Peyer's patch (tissue), 4 donors: ENCODE results near the gene PPP4R3A. TPM values are rescaled to one million over a fixed set of nuclear protein-coding genes. Genes with fewer than 3 reads are reported as not detected.

Experiments used
- DNase-seq, 3 donors: peaks; one replicate each; pipeline ENCODE4 v3.0.0-alpha.2; 2017 to 2019
- H3K27ac ChIP-seq, 4 donors: fragments of 200-600 bp; sonication (generic); one replicate each; pipeline ENCODE4 v1.5.1; 2016 to 2019
- H3K27me3 ChIP-seq, 2 donors: fragments of 200-600 bp; sonication (generic); one replicate each; pipeline ENCODE4 v1.5.1; 2019
- H3K36me3 ChIP-seq, 3 donors: fragments of 200-600 bp; sonication (generic); one replicate each; pipeline ENCODE4 v1.5.1; 2016 to 2019
- H3K4me1 ChIP-seq, 4 donors: fragments of 200-600 bp; sonication (generic); one replicate each; pipeline ENCODE4 v1.5.1; 2016 to 2019
- H3K4me3 ChIP-seq, 4 donors: fragments of 200-600 bp; sonication (generic); 1 replicate in 3 of 4; 2 replicates in 1 of 4; pipeline ENCODE4 v1.5.1; 2016 to 2019; ENCODE audit warnings: mild to moderate bottlenecking in 1 of 4
- H3K9me3 ChIP-seq, 4 donors: fragments of 200-600 bp; sonication (generic); one replicate each; pipeline ENCODE4 v1.5.1; 2016 to 2019; ENCODE audit warnings: mild to moderate bottlenecking in 1 of 4
- CTCF ChIP-seq, 6 experiments: fragments of 450-650 bp in 4 of 6; fragments of 200-600 bp in 2 of 6; sonication (generic) in 1 of 6; IDR thresholded peaks; one replicate each; pipeline ENCODE4 v1.5.1; 2017 to 2019; ENCODE audit warnings: antibody characterized with exemption in 6 of 6, mild to moderate bottlenecking in 3 of 6, moderate library complexity in 1 of 6
- POLR2A ChIP-seq, 2 donors: fragments of 450-650 bp; IDR thresholded peaks; one replicate each; pipeline ENCODE4 v1.5.1; 2017; ENCODE audit warnings: antibody characterized with exemption in 2 of 2, mild to moderate bottlenecking in 2 of 2, moderate library complexity in 2 of 2
- total RNA-seq, 4 donors: library from RNA; depleted of rRNA; stranded (reverse); fragments of >200 nt; gene quantifications; one replicate each; pipeline ENCODE4 v1.1.0, GENCODE V29; 2016

PPP4R3A gene
- total RNA-seq, 4 donors from 2014 or later, result 103 to 194 (median 116) TPM

- TF ChIP-seq POLR2A (IDR thresholded peaks at IDR 0.05), result peak; percentile 16 to 55
- TF ChIP-seq CTCF (IDR thresholded peaks at IDR 0.05), result no peak
- peak in 2 of 3 donors; percentile 62 to 69 for DNase-seq
- Histone ChIP-seq H3K9me3 (no peaks in the 10 kb centered on the region), H3K27me3 (no peaks in the 10 kb centered on the region), H3K27ac (peak overlapping the region; percentile 96 to 100 (median 98)), H3K36me3 (peaks cover 0 to 19% (median 0%) of the 10 kb centered on the region in 3 donors), H3K4me1 (peaks cover 0 to 13% (median 0%) of the 10 kb centered on the region in 4 donors), H3K4me3 (peak overlapping the region; percentile 75 to 97 (median 96))
Observed at GRCh38 chr14:91509083-91509877, 830 bp downstream of the PPP4R3A start.

GRCh38 chr14:91508105-91508504 is 2.0 kb downstream of the PPP4R3A start:
- Histone ChIP-seq H3K9me3 (no peaks in the 10 kb centered on the region), H3K27ac (peak overlapping the region in 1 of 4 donors; percentile 99), H3K4me3 (peak overlapping the region; percentile 75 to 97 (median 96)), H3K36me3 (peaks cover 0 to 23% (median 0%) of the 10 kb centered on the region in 3 donors), H3K27me3 (no peaks in the 10 kb centered on the region), H3K4me1 (peaks cover 0 to 18% (median 1%) of the 10 kb centered on the region in 4 donors)
- DNase-seq, result no peak
- TF ChIP-seq CTCF (IDR thresholded peaks at IDR 0.05) (no peak), POLR2A (IDR thresholded peaks at IDR 0.05) (no peak)

GRCh38 chr14:91506226-91506625 is 3.9 kb downstream of the PPP4R3A start:
- H3K4me3 ChIP-seq, result no peak overlapping the region
- no peak for TF ChIP-seq POLR2A (IDR thresholded peaks at IDR 0.05)
- no peak for TF ChIP-seq CTCF (IDR thresholded peaks at IDR 0.05)
- DNase-seq, result no peak
- no peaks in the 10 kb centered on the region for H3K9me3 ChIP-seq
- peaks cover 0 to 26% (median 6%) of the 10 kb centered on the region in 4 donors for H3K4me1 ChIP-seq
- peaks cover 0 to 23% (median 0%) of the 10 kb centered on the region in 3 donors for H3K36me3 ChIP-seq
- no peak overlapping the region for H3K27ac ChIP-seq
- H3K27me3 ChIP-seq, result no peaks in the 10 kb centered on the region

GRCh38 chr14:91503000-91503504 is 7.1 kb downstream of the PPP4R3A start:
- Histone ChIP-seq H3K9me3 (no peaks in the 10 kb centered on the region), H3K4me3 (no peak overlapping the region), H3K36me3 (peaks cover 0 to 27% (median 0%) of the 10 kb centered on the region in 3 donors), H3K4me1 (peaks cover 0 to 26% (median 7%) of the 10 kb centered on the region in 4 donors), H3K27ac (no peak overlapping the region), H3K27me3 (no peaks in the 10 kb centered on the region)
- no peak for DNase-seq
- TF ChIP-seq POLR2A (IDR thresholded peaks at IDR 0.05), result no peak
- no peak for TF ChIP-seq CTCF (IDR thresholded peaks at IDR 0.05)

- TF ChIP-seq CTCF (IDR thresholded peaks at IDR 0.05) (no peak), POLR2A (IDR thresholded peaks at IDR 0.05) (no peak)
- peaks cover 0 to 27% (median 0%) of the 10 kb centered on the region in 3 donors for H3K36me3 ChIP-seq
- H3K27me3 ChIP-seq, result no peaks in the 10 kb centered on the region
- H3K4me3 ChIP-seq, result no peak overlapping the region
- no peak overlapping the region for H3K27ac ChIP-seq
- H3K9me3 ChIP-seq, result no peaks in the 10 kb centered on the region
- H3K4me1 ChIP-seq, result peaks cover 0 to 26% (median 9%) of the 10 kb centered on the region in 4 donors
- no peak for DNase-seq
Observed at GRCh38 chr14:91501951-91502930, 7.9 kb downstream of the PPP4R3A start.
